ENCODE results near the gene TNNT3. TPM values are rescaled to one million over a fixed set of nuclear protein-coding genes. Genes with fewer than 3 reads are reported as not detected.
A peak's percentile ranks its signal among the peaks of the same experiment; 100 is the strongest.
"Not testable (repeated sequence)": the region's sequence is repeated elsewhere in the genome, so short reads cannot be mapped to it uniquely, and the experiment has no call there.

TNNT3 gene
- total RNA-seq, 4 donors from 2014 or later = 4.4 to 8.6 (median 6.1) TPM

DNA sequence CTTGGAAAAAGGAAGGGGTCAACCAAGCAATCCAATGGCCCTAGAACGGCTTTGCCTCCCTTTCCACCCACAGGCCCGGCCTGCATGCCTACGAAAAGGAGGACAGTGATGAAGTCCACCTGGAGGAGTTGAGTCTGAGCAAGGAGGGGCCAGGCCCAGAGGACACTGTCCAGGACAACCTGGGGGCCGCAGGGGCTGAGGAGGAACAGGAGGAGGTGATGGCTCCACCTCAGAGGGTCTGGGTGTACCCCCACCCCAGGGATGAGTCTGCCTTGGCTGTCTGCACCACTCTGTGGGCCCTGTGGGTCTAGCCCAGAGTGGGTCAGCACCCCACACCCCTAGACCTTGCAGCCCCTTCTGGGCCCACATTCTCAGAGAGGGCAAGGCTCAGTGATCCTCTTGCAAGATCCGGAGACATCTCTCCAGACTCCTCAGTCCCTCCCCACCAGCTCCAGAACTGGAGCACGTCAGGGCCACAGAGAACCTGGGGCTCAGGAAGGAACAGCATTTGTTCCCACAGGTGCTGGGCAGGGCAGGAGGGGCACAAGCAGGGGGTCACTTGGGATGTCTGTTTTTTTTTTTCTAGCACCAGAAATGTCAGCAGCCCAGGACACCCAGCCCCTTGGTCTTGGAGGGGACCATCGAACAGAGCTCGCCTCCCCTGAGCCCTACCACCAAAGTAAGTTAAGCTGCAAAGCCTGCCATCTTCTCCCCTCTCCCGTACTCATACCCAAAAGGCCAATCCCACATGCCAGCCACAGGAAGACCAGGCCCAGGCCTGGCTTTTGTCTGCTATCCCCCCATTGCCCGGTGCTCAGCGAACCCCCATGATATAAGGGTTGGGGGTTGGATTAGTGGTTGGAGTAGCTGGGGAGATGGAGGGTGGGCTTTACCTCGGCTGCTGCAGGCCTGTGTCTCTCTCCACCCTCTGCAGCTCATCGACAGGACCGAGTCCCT is 35.9 kb upstream of the TNNT3 start:
- H3K27me3 ChIP-seq = no peaks in the 10 kb centered on the region
- no peak overlapping the region for H3K4me3 ChIP-seq
- TF ChIP-seq, protein P1, sequence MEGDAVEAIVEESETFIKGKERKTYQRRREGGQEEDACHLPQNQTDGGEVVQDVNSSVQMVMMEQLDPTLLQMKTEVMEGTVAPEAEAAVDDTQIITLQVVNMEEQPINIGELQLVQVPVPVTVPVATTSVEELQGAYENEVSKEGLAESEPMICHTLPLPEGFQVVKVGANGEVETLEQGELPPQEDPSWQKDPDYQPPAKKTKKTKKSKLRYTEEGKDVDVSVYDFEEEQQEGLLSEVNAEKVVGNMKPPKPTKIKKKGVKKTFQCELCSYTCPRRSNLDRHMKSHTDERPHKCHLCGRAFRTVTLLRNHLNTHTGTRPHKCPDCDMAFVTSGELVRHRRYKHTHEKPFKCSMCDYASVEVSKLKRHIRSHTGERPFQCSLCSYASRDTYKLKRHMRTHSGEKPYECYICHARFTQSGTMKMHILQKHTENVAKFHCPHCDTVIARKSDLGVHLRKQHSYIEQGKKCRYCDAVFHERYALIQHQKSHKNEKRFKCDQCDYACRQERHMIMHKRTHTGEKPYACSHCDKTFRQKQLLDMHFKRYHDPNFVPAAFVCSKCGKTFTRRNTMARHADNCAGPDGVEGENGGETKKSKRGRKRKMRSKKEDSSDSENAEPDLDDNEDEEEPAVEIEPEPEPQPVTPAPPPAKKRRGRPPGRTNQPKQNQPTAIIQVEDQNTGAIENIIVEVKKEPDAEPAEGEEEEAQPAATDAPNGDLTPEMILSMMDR (IDR thresholded peaks at IDR 0.05) = no peak
- TF ChIP-seq EP300 (IDR thresholded peaks at IDR 0.05) = no peak
- peaks cover 0 to 43% (median 0%) of the 10 kb centered on the region in 3 donors for H3K36me3 ChIP-seq
- DNase-seq (ENCODE audit: low spot score in 2 of 2) = no peak
- H3K4me1 ChIP-seq = peaks cover 0 to 38% (median 24%) of the 10 kb centered on the region in 4 donors
- H3K9me3 ChIP-seq = no peaks in the 10 kb centered on the region
- WGBS, 2 donors = 91 to 93% methylated on average over 14 of the region's 14 CpGs
- H3K27ac ChIP-seq = peak overlapping the region in 1 of 4 donors; percentile 24

DNA sequence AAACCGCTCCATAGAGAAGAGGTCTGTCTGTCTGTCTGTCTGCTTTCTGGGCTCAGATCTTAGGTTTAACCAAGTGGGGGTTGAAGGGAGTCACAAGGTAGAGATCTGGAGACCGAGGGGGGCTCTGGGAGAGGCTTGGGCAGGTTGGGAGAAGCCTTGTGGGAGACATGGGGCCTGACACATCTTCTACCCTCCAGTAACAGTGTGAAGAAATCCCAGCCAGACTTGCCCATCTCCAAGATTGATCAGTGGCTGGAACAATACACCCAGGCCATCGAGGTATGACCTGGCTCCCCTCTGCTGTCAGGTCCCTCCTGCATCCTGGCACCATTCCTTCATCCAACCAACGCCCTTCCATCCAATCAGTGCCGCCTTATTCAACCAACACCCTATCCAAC is 35.2 kb upstream of the TNNT3 start:
- Histone ChIP-seq H3K9me3 (no peaks in the 10 kb centered on the region), H3K4me1 (peaks cover 0 to 37% (median 24%) of the 10 kb centered on the region in 4 donors), H3K4me3 (no peak overlapping the region), H3K36me3 (peaks cover 0 to 43% (median 0%) of the 10 kb centered on the region in 3 donors), H3K27me3 (no peaks in the 10 kb centered on the region), H3K27ac (no peak overlapping the region)
- DNase-seq (ENCODE audit: low spot score in 2 of 2) = no peak
- 91 to 92% methylated on average over 5 of the region's 5 CpGs for WGBS, 2 donors
- TF ChIP-seq, protein P1 (IDR thresholded peaks at IDR 0.05) = no peak
- TF ChIP-seq POLR2A (IDR thresholded peaks at IDR 0.05) = no peak
- TF ChIP-seq EP300 (IDR thresholded peaks at IDR 0.05) = no peak

GRCh38 chr11:1886551-1886950 is 33.0 kb upstream of the TNNT3 start:
- H3K36me3 ChIP-seq = peaks cover 0 to 43% (median 0%) of the 10 kb centered on the region in 3 donors
- not testable (repeated sequence) for DNase-seq (ENCODE audit: low spot score in 2 of 2); H3K27ac ChIP-seq; H3K9me3 ChIP-seq; H3K27me3 ChIP-seq; H3K4me3 ChIP-seq
- 88% methylated on average over 8 to 13 of the region's 13 CpGs for WGBS, 2 donors
- H3K4me1 ChIP-seq = peaks cover 0 to 21% (median 9%) of the 10 kb centered on the region in 4 donors

GRCh38 chr11:1887451-1888346 is 31.8 kb upstream of the TNNT3 start:
- DNase-seq (ENCODE audit: low spot score in 2 of 2) = no peak
- peak overlapping the region in 2 of 4 donors; percentile 13 to 24 for H3K27ac ChIP-seq

GRCh38 chr11:1888347-1888753 is 31.2 kb upstream of the TNNT3 start:
- H3K36me3 ChIP-seq = peaks cover 0 to 38% (median 0%) of the 10 kb centered on the region in 3 donors
- DNase-seq (ENCODE audit: low spot score in 2 of 2) = no peak
- peaks cover 0 to 10% (median 0%) of the 10 kb centered on the region in 4 donors for H3K4me1 ChIP-seq
- TF ChIP-seq, protein P1 (IDR thresholded peaks at IDR 0.05) = no peak
- TF ChIP-seq POLR2A (IDR thresholded peaks at IDR 0.05) (no peak), EP300 (IDR thresholded peaks at IDR 0.05) (no peak)
- no peak overlapping the region for H3K4me3 ChIP-seq
- no peaks in the 10 kb centered on the region for H3K9me3 ChIP-seq
- H3K27ac ChIP-seq = peak overlapping the region in 2 of 4 donors; percentile 13 to 24
- WGBS, 2 donors = 61 to 86% methylated on average over 3 to 9 of the region's 9 CpGs
- no peaks in the 10 kb centered on the region for H3K27me3 ChIP-seq

More at GRCh38 chr11:1887451-1888346, 31.8 kb upstream of the TNNT3 start:
- Histone ChIP-seq H3K36me3 (peaks cover 0 to 43% (median 0%) of the 10 kb centered on the region in 3 donors), H3K4me1 (peaks cover 0 to 13% (median 0%) of the 10 kb centered on the region in 4 donors), H3K9me3 (no peaks in the 10 kb centered on the region), H3K27me3 (no peaks in the 10 kb centered on the region), H3K4me3 (no peak overlapping the region)
- TF ChIP-seq EP300 (IDR thresholded peaks at IDR 0.05) = no peak
- no peak for TF ChIP-seq POLR2A (IDR thresholded peaks at IDR 0.05)
- TF ChIP-seq, protein P1 (IDR thresholded peaks at IDR 0.05) = no peak
- WGBS, 2 donors = 89 to 91% methylated on average over 9 to 11 of the region's 11 CpGs
